ENCODE results near the gene SLC22A7.

GRCh38 chr6:43292763-43293318 is 5.2 kb upstream of the SLC22A7 start:
- TF ChIP-seq POLR2A (IDR thresholded peaks at IDR 0.05; ENCODE audit: low read depth, low read length) (no peak), POLR2AphosphoS5 (IDR thresholded peaks at IDR 0.05; ENCODE audit: low read depth, low read length) (no peak), TAF1 (IDR thresholded peaks at IDR 0.05; ENCODE audit: low read depth, low read length) (no peak)
